NCI-H2029 (cell line): ENCODE data around the gene COL16A1.

ENCODE experiments used
- DNase-seq: peaks from one replicate; lab custom pipeline; 2025; lab: John Stamatoyannopoulos, UW

Gene COL16A1

GRCh38 chr1:31623365-31623764 lies 80.5 kb downstream of the COL16A1 start:
- DNase-seq = no peak

GRCh38 chr1:31621847-31622730 lies 81.7 kb downstream of the COL16A1 start:
- no peak for DNase-seq

GRCh38 chr1:31621498-31621820 lies 82.4 kb downstream of the COL16A1 start:
- no peak for DNase-seq

GRCh38 chr1:31620631-31621497 lies 83.0 kb downstream of the COL16A1 start:
- no peak for DNase-seq

GRCh38 chr1:31618916-31619846 lies 84.6 kb downstream of the COL16A1 start:
- no peak for DNase-seq

GRCh38 chr1:31617916-31618746 lies 85.7 kb downstream of the COL16A1 start:
- DNase-seq = no peak

GRCh38 chr1:31617218-31617915 lies 86.5 kb downstream of the COL16A1 start, which contains the start of gene HCRTR1:
Gene HCRTR1, plus strand, starts transcription at chr1:31617689. Its CDS starts 1,504 bp downstream, at chr1:31619193.
- no peak for DNase-seq

GRCh38 chr1:31615939-31616338 lies 87.9 kb downstream of the COL16A1 start:
- DNase-seq = no peak

GRCh38 chr1:31615414-31615813 lies 88.4 kb downstream of the COL16A1 start:
- no peak for DNase-seq

GRCh38 chr1:31614414-31615005 lies 89.3 kb downstream of the COL16A1 start:
- DNase-seq = no peak

- DNase-seq = no peak
Observed at GRCh38 chr1:31609514-31610118, 94.2 kb downstream of the COL16A1 start.

GRCh38 chr1:31607360-31607759 lies 96.5 kb downstream of the COL16A1 start:
- no peak for DNase-seq

GRCh38 chr1:31605908-31606427 lies 97.8 kb downstream of the COL16A1 start:
- no peak for DNase-seq
